ENCODE measurements around the gene MGST2.

- TF ChIP-seq CTCF (IDR thresholded peaks at IDR 0.05; ENCODE audit: low read depth, low read length, missing input control), result no peak
- TF ChIP-seq ZBTB33 (IDR thresholded peaks at IDR 0.05), result no peak
- no peak for TF ChIP-seq HNF4G (IDR thresholded peaks at IDR 0.05)
- no peak for TF ChIP-seq YY1 (IDR thresholded peaks at IDR 0.05)
- no peak for TF ChIP-seq RAD21 (IDR thresholded peaks at IDR 0.05)
- no peak for TF ChIP-seq GABPA (IDR thresholded peaks at IDR 0.05 in 1 of 2, conservative IDR thresholded peaks at IDR 0.05 in 1 of 2)
- no peak for TF ChIP-seq SP1 (IDR thresholded peaks at IDR 0.05)
- no peak for TF ChIP-seq RXRA (IDR thresholded peaks at IDR 0.05)
- no peak for TF ChIP-seq EGR1 (IDR thresholded peaks at IDR 0.05; ENCODE audit: low read depth in 2 of 2)
- TF ChIP-seq JUND (IDR thresholded peaks at IDR 0.05), result no peak
- no peak for TF ChIP-seq FOXA1 (IDR thresholded peaks at IDR 0.05)
Observed at GRCh38 chr4:139738846-139739613, 73.4 kb downstream of the MGST2 start.
